Esophagus squamous epithelium (tissue), 5 donors: Measurements from ENCODE around the gene TNKS2. TPM values are rescaled to one million over a fixed set of nuclear protein-coding genes. Genes with fewer than 3 reads are reported as not detected.

Experiments
- DNase-seq: peaks from one replicate; lab custom pipeline; 2025; lab: John Stamatoyannopoulos, UW
- H3K27ac ChIP-seq, 4 donors: fragments of 200-600 bp; sonication (generic); one replicate each; pipeline ENCODE4 v1.5.1; 2016 to 2019; ENCODE audit warnings: mild to moderate bottlenecking in 1 of 4
- H3K27me3 ChIP-seq, 4 donors: fragments of 200-600 bp; sonication (generic); 1 replicate in 3 of 4; 2 replicates in 1 of 4; pipeline versions ENCODE4 v1.5.1 to v1.6.0; 2017 to 2021; ENCODE audit warnings: antibody characterized with exemption in 1 of 4
- H3K36me3 ChIP-seq, 3 donors: fragments of 200-600 bp; sonication (generic); one replicate each; pipeline ENCODE4 v1.5.1; 2016 to 2019
- H3K4me1 ChIP-seq, 3 donors: fragments of 200-600 bp; sonication (generic); one replicate each; pipeline ENCODE4 v1.5.1; 2017 to 2019
- H3K4me3 ChIP-seq, 4 donors: fragments of 200-600 bp; sonication (generic); 1 replicate in 3 of 4; 2 replicates in 1 of 4; pipeline ENCODE4 v1.5.1; 2016 to 2019; ENCODE audit warnings: mild to moderate bottlenecking in 2 of 4, moderate library complexity in 1 of 4
- H3K9me3 ChIP-seq, 3 donors: fragments of 200-600 bp; sonication (generic); one replicate each; pipeline ENCODE4 v1.5.1; 2016 to 2019
- POLR2A ChIP-seq, 4 donors: fragments of 450-650 bp; IDR thresholded peaks; one replicate each; pipeline ENCODE4 v1.6.1; 2017; ENCODE audit warnings: antibody characterized with exemption in 4 of 4, mild to moderate bottlenecking in 4 of 4, moderate library complexity in 3 of 4
- WGBS, 2 donors: methylation state at CpG; one replicate each; pipeline ENCODE4 v1.1.5; 2018; 5-methylcytosine and 5-hydroxymethylcytosine counted together
- intact Hi-C: fragments of 100-400 bp; cut with DNase I; formaldehyde crosslinking; loops from one replicate; pipeline ENCODE4 v1.15.0; 2022
- total RNA-seq, 4 donors: library from RNA; depleted of rRNA; stranded (reverse); fragments of >200 nt; gene quantifications; one replicate each; pipeline ENCODE4 v1.1.0, GENCODE V29; 2016
- TF ChIP-seq, protein P1 (sequence below), 6 experiments: fragments of 450-650 bp in 4 of 6; fragments of 200-600 bp in 2 of 6; sonication (generic) in 2 of 6; IDR thresholded peaks; one replicate each; pipeline ENCODE4 v1.5.1; 2016 to 2019; ENCODE audit warnings: antibody characterized with exemption in 6 of 6, mild to moderate bottlenecking in 4 of 6, moderate library complexity in 4 of 6
- donor health status: DM: yes; HTN: yes; CAD: no.

Gene TNKS2
- total RNA-seq, 4 donors from 2014 or later = 33.1 to 43.5 (median 39.2) TPM

DNA sequence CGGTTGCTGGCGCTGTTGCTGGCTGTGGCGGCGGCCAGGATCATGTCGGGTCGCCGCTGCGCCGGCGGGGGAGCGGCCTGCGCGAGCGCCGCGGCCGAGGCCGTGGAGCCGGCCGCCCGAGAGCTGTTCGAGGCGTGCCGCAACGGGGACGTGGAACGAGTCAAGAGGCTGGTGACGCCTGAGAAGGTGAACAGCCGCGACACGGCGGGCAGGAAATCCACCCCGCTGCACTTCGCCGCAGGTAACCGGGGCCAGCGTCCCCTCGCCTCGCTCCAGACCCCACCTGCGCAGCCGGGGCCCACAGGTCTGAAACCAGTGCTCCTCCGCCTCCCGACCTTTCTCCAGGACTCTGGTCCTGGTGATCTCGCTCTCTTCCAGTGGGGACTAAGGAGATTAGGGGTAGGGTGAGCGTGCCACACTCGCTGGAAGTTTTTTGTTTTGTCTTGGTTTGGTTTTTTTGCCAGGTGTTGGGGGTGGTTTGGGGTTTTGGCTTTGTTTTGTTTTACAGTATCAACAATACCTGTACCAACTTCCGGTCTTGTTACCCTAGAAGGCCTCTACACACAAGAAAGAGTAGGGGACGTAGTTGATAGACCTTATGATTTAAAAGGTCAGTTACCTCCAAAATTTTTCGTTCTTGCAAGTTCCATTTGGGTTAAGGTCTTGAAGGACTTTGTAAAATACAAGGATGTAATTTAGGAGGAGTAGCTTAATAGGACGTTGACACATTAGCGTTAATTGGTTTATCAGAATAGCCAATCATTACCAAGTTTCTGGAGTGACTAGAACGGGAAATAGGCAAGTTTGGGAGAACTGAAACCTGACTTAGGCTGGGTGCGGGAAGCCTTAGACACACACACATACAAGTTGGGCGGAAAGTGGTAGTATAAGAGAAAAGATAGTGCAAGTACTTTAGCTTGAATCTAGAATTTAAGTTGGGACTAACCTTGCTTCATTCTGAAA lies 704 bp downstream of the TNKS2 start:
- peak overlapping the region; percentile 81 to 99 (median 93) for H3K4me3 ChIP-seq
- TF ChIP-seq, protein P1, sequence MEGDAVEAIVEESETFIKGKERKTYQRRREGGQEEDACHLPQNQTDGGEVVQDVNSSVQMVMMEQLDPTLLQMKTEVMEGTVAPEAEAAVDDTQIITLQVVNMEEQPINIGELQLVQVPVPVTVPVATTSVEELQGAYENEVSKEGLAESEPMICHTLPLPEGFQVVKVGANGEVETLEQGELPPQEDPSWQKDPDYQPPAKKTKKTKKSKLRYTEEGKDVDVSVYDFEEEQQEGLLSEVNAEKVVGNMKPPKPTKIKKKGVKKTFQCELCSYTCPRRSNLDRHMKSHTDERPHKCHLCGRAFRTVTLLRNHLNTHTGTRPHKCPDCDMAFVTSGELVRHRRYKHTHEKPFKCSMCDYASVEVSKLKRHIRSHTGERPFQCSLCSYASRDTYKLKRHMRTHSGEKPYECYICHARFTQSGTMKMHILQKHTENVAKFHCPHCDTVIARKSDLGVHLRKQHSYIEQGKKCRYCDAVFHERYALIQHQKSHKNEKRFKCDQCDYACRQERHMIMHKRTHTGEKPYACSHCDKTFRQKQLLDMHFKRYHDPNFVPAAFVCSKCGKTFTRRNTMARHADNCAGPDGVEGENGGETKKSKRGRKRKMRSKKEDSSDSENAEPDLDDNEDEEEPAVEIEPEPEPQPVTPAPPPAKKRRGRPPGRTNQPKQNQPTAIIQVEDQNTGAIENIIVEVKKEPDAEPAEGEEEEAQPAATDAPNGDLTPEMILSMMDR (IDR thresholded peaks at IDR 0.05) = no peak
- TF ChIP-seq POLR2A (IDR thresholded peaks at IDR 0.05) = peak in 1 of 4 donors; percentile 9
- peaks cover 10 to 69% (median 50%) of the 10 kb centered on the region in 3 donors for H3K4me1 ChIP-seq
- peak overlapping the region; percentile 98 to 99 (median 98) for H3K27ac ChIP-seq
- 0% methylated on average over 20 to 22 of the region's 54 CpGs for WGBS, 2 donors
- intact Hi-C loops = no loop called here
- no peaks in the 10 kb centered on the region for H3K27me3 ChIP-seq
- no peak for DNase-seq
- H3K36me3 ChIP-seq = peaks cover 0 to 13% (median 0%) of the 10 kb centered on the region in 3 donors
- H3K9me3 ChIP-seq = no peaks in the 10 kb centered on the region

DNA sequence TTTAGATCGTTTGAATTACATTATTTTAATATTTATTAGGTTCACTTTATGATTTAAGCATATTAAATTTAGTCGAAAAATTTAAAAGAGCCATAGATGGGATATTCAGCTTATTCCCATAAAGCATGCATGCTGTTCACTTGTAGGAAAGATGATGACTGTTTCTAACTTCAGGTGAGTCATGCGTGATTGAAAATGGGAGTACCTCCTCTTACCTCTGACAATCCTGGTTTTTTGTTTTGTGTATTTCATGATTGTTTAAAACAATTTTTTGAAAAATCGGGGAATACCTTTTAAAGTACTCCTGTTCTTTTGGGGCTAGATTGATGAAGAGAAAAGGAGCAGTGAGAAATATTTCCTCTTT lies 1.4 kb downstream of the TNKS2 start:
- Histone ChIP-seq H3K4me3 (peak overlapping the region; percentile 81 to 99 (median 93)), H3K27ac (peak overlapping the region; percentile 98 to 99 (median 98)), H3K4me1 (peaks cover 10 to 76% (median 51%) of the 10 kb centered on the region in 3 donors), H3K27me3 (no peaks in the 10 kb centered on the region), H3K9me3 (no peaks in the 10 kb centered on the region), H3K36me3 (peaks cover 0 to 15% (median 0%) of the 10 kb centered on the region in 3 donors)
- TF ChIP-seq, protein P1 (IDR thresholded peaks at IDR 0.05) = no peak
- TF ChIP-seq POLR2A (IDR thresholded peaks at IDR 0.05) = no peak
- intact Hi-C loops = no loop called here
- no peak for DNase-seq
- WGBS, 2 donors = 10 to 16% methylated on average over 4 of the region's 4 CpGs

DNA sequence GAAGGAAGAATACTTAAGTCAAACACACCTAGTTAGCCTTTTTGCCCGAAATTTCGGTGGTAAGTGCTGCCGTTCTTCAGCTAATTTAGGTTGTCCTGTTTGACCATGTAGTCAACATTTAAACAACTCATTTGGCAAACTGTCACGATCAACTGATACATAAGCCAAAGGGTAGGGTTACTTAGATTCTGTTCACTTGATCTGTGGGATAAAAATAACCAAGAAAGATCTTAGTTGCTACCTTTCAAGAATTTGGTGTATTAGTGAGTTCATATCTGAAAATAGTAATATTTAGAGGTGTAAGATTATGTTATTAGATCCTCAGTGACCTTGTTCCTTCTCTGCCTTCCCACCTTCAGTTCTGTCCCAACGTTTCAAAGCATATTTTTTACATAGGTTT lies 2.0 kb downstream of the TNKS2 start:
- TF ChIP-seq POLR2A (IDR thresholded peaks at IDR 0.05) = no peak
- TF ChIP-seq, protein P1 (IDR thresholded peaks at IDR 0.05) = no peak
- H3K4me1 ChIP-seq = peaks cover 10 to 82% (median 54%) of the 10 kb centered on the region in 3 donors
- H3K9me3 ChIP-seq = no peaks in the 10 kb centered on the region
- H3K27me3 ChIP-seq = no peaks in the 10 kb centered on the region
- DNase-seq = no peak
- H3K36me3 ChIP-seq = peaks cover 0 to 21% (median 0%) of the 10 kb centered on the region in 3 donors
- intact Hi-C loops = no loop called here
- peak overlapping the region in 3 of 4 donors; percentile 98 to 99 (median 98) for H3K27ac ChIP-seq
- WGBS, 2 donors = 23 to 30% methylated on average over 5 of the region's 5 CpGs
- H3K4me3 ChIP-seq = peak overlapping the region; percentile 81 to 99 (median 93)

DNA sequence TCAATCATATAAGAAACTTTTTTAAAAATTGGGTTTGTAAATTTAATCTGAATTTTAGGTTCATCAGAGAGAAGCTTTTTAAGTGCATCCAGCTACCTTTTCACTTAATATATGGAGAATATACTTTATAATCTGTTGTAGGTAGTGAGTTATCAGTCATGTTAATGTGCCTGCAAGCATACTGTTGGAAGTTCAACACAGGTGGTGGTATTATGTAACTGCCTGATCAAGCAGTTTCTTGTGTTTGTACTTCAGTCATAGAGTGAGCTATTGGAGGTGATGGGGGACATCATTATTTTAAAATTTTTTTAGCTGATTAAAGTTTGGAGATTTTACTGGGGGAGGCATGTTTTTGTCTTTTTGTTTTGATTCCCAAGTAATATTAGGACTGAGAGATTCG lies 2.5 kb downstream of the TNKS2 start:
- peaks cover 10 to 86% (median 58%) of the 10 kb centered on the region in 3 donors for H3K4me1 ChIP-seq
- H3K4me3 ChIP-seq = peak overlapping the region in 1 of 4 donors; percentile 90
- no peak overlapping the region for H3K27ac ChIP-seq

More for the DNA sequence above, 2.5 kb downstream of the TNKS2 start:
- Histone ChIP-seq H3K9me3 (no peaks in the 10 kb centered on the region), H3K27me3 (no peaks in the 10 kb centered on the region), H3K36me3 (peaks cover 0 to 27% (median 0%) of the 10 kb centered on the region in 3 donors)
- TF ChIP-seq, protein P1 (IDR thresholded peaks at IDR 0.05) = no peak
- no peak for TF ChIP-seq POLR2A (IDR thresholded peaks at IDR 0.05)
- DNase-seq = no peak
- intact Hi-C loops = no loop called here
- WGBS, 2 donors = 50 to 62% methylated on average over 1 of the region's 1 CpG
